Stimulated activated CD4-positive, alpha-beta T cell treated with anti-CD3 and anti-CD28 coated beads, Interleukin-12 subunit alpha, Interleukin-12 subunit beta, amount 100 ng/mL, for 4 hours (primary cell): Measurements from ENCODE around the gene DNAJA2.
A peak's percentile ranks its signal among the peaks of the same experiment; 100 is the strongest.
"Not testable (repeated sequence)": the region's sequence is repeated elsewhere in the genome, so short reads cannot be mapped to it uniquely, and the experiment has no call there.

Experiments used
- DNase-seq: peaks from one replicate; pipeline ENCODE4 v3.0.0-alpha.2; 2020

DNAJA2 gene

GRCh38 chr16:46973207-46973995 lies at the start of gene DNAJA2:
Gene DNAJA2 (minus strand): TSS chr16:46973674. CDS start chr16:46973572, 102 bp downstream.
- peak; percentile 94 for DNase-seq

GRCh38 chr16:47019568-47019967 lies 46.1 kb upstream of the DNAJA2 start:
- no peak for DNase-seq

GRCh38 chr16:47018223-47018891 lies 44.9 kb upstream of the DNAJA2 start:
- peak; percentile 21 for DNase-seq

GRCh38 chr16:47017636-47018035 lies 44.2 kb upstream of the DNAJA2 start:
- no peak for DNase-seq

- no peak for DNase-seq
These were observed 43.2 kb upstream of the DNAJA2 start for GRCh38 chr16:47016700-47017133.

- no peak for DNase-seq
These were observed 40.4 kb upstream of the DNAJA2 start for GRCh38 chr16:47013910-47014309.

GRCh38 chr16:47013172-47013571 lies 39.7 kb upstream of the DNAJA2 start:
- DNase-seq, result no peak

- not testable (repeated sequence) for DNase-seq
These were observed 37.3 kb upstream of the DNAJA2 start for GRCh38 chr16:47010812-47011211.

- no peak for DNase-seq
These were observed 35.1 kb upstream of the DNAJA2 start for GRCh38 chr16:47008612-47009011.

- no peak for DNase-seq
These were observed 34.7 kb upstream of the DNAJA2 start for GRCh38 chr16:47008174-47008573.

GRCh38 chr16:47004652-47005051 lies 31.2 kb upstream of the DNAJA2 start:
- DNase-seq, result no peak

GRCh38 chr16:47000066-47000465 lies 26.6 kb upstream of the DNAJA2 start:
- not testable (repeated sequence) for DNase-seq

- DNase-seq, result no peak
These were observed 24.4 kb upstream of the DNAJA2 start for GRCh38 chr16:46997844-46998243.

GRCh38 chr16:46996952-46997458 lies 23.5 kb upstream of the DNAJA2 start:
- DNase-seq, result no peak

GRCh38 chr16:46996391-46996790 lies 22.9 kb upstream of the DNAJA2 start:
- no peak for DNase-seq

GRCh38 chr16:46991729-46992704 lies 18.5 kb upstream of the DNAJA2 start:
- DNase-seq, result no peak

- no peak for DNase-seq
These were observed 13.4 kb upstream of the DNAJA2 start for GRCh38 chr16:46986896-46987295.

GRCh38 chr16:46986438-46986837 lies 13.0 kb upstream of the DNAJA2 start:
- no peak for DNase-seq

- DNase-seq, result no peak
These were observed 8.9 kb upstream of the DNAJA2 start for GRCh38 chr16:46982335-46982734.

- no peak for DNase-seq
These were observed 7.5 kb upstream of the DNAJA2 start for GRCh38 chr16:46980926-46981325.

GRCh38 chr16:46976550-46976949 lies 3.1 kb upstream of the DNAJA2 start:
- DNase-seq, result no peak

GRCh38 chr16:46975908-46976470 lies 2.5 kb upstream of the DNAJA2 start:
- DNase-seq, result no peak

GRCh38 chr16:46975165-46975564 lies 1.7 kb upstream of the DNAJA2 start:
- no peak for DNase-seq
